Measurements from ENCODE around the gene TMEM248. TPM values are rescaled to one million over a fixed set of nuclear protein-coding genes. Genes with fewer than 3 reads are reported as not detected.

Gene TMEM248
- total and polyA plus RNA-seq, 2 experiments from 2014 or later = 40.2 to 73.7 TPM

DNA sequence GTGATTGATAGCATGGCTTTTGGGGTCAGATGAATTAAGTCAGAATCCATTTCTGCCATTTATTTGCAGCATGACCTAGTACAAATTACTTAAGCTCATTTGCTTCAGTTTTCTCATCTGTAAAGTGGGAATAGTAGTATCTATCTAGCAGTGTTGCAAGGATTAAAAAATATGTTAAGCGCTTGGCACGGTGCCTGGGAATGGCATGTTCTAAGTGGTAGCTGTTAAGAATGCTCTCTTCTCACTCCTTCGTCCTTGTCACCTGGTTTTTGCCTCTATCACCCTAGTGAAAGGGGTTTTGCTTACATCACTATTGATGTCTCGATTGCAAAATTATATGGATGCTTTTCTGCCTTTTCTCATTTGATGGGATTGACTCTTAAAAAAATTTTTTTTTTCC lies 7.4 kb downstream of the TMEM248 start:
- Histone ChIP-seq H3K36me3 (ENCODE audit: insufficient read depth) (no peaks in the 10 kb centered on the region), H4K20me1 (replicated peaks; ENCODE audit: insufficient read depth) (peaks cover 37% of the 10 kb centered on the region), H3K9me2 (ENCODE audit: insufficient read depth) (no peaks in the 10 kb centered on the region), H3K27me3 (ENCODE audit: insufficient read depth) (no peaks in the 10 kb centered on the region), H2AFZ (no peak overlapping the region), H3K4me2 (no peak overlapping the region), H3K79me2 (replicated peaks; ENCODE audit: insufficient read depth) (peaks cover 100% of the 10 kb centered on the region), H3K4me1 (ENCODE audit: insufficient read depth) (peaks cover 3% of the 10 kb centered on the region; the same call in 1 of the 2 replicates), H3K27ac (ENCODE audit: low read depth) (no peak overlapping the region), H3F3A (replicated peaks; ENCODE audit: low read depth) (0 out of 2 replicates have a peak, but pooled peaks cover 3% of the 10 kb centered on the region), H3K4me3 (no peak overlapping the region)
- Mint-ChIP-seq H3K27ac (no peak overlapping the region), H3K36me3 (ENCODE audit: low read depth) (peaks cover 9% of the 10 kb centered on the region), H3K9me3 (no peaks in the 10 kb centered on the region), H3K4me3 (no peak overlapping the region), H3K4me1 (peaks cover 14% of the 10 kb centered on the region), H3K27me3 (ENCODE audit: insufficient read depth, low read depth, poor library complexity) (peaks cover 11% of the 10 kb centered on the region)
- ATAC-seq (no peak), DNase-seq (ENCODE audit: low spot score) (no peak)
- TF ChIP-seq JUNB (IDR thresholded peaks at IDR 0.05; ENCODE audit: unreplicated experiment) = no peak
- no peak for TF ChIP-seq ZNF331 (CRISPR knock-in tag; IDR thresholded peaks at IDR 0.05; ENCODE audit: low read depth)
- no peak for TF ChIP-seq EZH2 (IDR thresholded peaks at IDR 0.05; ENCODE audit: low read depth, unreplicated experiment)
- no peak for TF ChIP-seq POLR2AphosphoS5 (IDR thresholded peaks at IDR 0.05; ENCODE audit: low read depth)
- TF ChIP-seq CREB1 (CRISPR knock-in tag; IDR thresholded peaks at IDR 0.05; ENCODE audit: low read depth) = no peak
- TF ChIP-seq, protein P1, sequence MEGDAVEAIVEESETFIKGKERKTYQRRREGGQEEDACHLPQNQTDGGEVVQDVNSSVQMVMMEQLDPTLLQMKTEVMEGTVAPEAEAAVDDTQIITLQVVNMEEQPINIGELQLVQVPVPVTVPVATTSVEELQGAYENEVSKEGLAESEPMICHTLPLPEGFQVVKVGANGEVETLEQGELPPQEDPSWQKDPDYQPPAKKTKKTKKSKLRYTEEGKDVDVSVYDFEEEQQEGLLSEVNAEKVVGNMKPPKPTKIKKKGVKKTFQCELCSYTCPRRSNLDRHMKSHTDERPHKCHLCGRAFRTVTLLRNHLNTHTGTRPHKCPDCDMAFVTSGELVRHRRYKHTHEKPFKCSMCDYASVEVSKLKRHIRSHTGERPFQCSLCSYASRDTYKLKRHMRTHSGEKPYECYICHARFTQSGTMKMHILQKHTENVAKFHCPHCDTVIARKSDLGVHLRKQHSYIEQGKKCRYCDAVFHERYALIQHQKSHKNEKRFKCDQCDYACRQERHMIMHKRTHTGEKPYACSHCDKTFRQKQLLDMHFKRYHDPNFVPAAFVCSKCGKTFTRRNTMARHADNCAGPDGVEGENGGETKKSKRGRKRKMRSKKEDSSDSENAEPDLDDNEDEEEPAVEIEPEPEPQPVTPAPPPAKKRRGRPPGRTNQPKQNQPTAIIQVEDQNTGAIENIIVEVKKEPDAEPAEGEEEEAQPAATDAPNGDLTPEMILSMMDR (conservative IDR thresholded peaks at IDR 0.05; ENCODE audit: low read depth in 2 of 2) = no peak
- TF ChIP-seq, protein P2, sequence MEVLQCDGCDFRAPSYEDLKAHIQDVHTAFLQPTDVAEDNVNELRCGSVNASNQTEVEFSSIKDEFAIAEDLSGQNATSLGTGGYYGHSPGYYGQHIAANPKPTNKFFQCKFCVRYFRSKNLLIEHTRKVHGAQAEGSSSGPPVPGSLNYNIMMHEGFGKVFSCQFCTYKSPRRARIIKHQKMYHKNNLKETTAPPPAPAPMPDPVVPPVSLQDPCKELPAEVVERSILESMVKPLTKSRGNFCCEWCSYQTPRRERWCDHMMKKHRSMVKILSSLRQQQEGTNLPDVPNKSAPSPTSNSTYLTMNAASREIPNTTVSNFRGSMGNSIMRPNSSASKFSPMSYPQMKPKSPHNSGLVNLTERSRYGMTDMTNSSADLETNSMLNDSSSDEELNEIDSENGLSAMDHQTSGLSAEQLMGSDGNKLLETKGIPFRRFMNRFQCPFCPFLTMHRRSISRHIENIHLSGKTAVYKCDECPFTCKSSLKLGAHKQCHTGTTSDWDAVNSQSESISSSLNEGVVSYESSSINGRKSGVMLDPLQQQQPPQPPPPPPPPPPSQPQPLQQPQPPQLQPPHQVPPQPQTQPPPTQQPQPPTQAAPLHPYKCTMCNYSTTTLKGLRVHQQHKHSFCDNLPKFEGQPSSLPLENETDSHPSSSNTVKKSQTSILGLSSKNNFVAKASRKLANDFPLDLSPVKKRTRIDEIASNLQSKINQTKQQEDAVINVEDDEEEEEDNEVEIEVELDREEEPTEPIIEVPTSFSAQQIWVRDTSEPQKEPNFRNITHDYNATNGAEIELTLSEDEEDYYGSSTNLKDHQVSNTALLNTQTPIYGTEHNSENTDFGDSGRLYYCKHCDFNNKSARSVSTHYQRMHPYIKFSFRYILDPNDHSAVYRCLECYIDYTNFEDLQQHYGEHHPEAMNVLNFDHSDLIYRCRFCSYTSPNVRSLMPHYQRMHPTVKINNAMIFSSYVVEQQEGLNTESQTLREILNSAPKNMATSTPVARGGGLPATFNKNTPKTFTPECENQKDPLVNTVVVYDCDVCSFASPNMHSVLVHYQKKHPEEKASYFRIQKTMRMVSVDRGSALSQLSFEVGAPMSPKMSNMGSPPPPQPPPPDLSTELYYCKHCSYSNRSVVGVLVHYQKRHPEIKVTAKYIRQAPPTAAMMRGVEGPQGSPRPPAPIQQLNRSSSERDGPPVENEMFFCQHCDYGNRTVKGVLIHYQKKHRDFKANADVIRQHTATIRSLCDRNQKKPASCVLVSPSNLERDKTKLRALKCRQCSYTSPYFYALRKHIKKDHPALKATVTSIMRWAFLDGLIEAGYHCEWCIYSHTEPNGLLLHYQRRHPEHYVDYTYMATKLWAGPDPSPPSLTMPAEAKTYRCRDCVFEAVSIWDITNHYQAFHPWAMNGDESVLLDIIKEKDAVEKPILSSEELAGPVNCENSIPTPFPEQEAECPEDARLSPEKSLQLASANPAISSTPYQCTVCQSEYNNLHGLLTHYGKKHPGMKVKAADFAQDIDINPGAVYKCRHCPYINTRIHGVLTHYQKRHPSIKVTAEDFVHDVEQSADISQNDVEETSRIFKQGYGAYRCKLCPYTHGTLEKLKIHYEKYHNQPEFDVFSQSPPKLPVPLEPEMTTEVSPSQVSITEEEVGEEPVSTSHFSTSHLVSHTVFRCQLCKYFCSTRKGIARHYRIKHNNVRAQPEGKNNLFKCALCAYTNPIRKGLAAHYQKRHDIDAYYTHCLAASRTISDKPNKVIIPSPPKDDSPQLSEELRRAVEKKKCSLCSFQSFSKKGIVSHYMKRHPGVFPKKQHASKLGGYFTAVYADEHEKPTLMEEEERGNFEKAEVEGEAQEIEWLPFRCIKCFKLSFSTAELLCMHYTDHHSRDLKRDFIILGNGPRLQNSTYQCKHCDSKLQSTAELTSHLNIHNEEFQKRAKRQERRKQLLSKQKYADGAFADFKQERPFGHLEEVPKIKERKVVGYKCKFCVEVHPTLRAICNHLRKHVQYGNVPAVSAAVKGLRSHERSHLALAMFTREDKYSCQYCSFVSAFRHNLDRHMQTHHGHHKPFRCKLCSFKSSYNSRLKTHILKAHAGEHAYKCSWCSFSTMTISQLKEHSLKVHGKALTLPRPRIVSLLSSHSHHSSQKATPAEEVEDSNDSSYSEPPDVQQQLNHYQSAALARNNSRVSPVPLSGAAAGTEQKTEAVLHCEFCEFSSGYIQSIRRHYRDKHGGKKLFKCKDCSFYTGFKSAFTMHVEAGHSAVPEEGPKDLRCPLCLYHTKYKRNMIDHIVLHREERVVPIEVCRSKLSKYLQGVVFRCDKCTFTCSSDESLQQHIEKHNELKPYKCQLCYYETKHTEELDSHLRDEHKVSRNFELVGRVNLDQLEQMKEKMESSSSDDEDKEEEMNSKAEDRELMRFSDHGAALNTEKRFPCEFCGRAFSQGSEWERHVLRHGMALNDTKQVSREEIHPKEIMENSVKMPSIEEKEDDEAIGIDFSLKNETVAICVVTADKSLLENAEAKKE (CRISPR knock-in tag; IDR thresholded peaks at IDR 0.05) = no peak
- TF ChIP-seq EZH2phosphoT487 (IDR thresholded peaks at IDR 0.05; ENCODE audit: unreplicated experiment) = no peak
- TF ChIP-seq NANOG (IDR thresholded peaks at IDR 0.05; ENCODE audit: borderline replicate concordance) = no peak
- TF ChIP-seq, protein P3, sequence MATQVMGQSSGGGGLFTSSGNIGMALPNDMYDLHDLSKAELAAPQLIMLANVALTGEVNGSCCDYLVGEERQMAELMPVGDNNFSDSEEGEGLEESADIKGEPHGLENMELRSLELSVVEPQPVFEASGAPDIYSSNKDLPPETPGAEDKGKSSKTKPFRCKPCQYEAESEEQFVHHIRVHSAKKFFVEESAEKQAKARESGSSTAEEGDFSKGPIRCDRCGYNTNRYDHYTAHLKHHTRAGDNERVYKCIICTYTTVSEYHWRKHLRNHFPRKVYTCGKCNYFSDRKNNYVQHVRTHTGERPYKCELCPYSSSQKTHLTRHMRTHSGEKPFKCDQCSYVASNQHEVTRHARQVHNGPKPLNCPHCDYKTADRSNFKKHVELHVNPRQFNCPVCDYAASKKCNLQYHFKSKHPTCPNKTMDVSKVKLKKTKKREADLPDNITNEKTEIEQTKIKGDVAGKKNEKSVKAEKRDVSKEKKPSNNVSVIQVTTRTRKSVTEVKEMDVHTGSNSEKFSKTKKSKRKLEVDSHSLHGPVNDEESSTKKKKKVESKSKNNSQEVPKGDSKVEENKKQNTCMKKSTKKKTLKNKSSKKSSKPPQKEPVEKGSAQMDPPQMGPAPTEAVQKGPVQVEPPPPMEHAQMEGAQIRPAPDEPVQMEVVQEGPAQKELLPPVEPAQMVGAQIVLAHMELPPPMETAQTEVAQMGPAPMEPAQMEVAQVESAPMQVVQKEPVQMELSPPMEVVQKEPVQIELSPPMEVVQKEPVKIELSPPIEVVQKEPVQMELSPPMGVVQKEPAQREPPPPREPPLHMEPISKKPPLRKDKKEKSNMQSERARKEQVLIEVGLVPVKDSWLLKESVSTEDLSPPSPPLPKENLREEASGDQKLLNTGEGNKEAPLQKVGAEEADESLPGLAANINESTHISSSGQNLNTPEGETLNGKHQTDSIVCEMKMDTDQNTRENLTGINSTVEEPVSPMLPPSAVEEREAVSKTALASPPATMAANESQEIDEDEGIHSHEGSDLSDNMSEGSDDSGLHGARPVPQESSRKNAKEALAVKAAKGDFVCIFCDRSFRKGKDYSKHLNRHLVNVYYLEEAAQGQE (IDR thresholded peaks at IDR 0.05; ENCODE audit: unreplicated experiment) = no peak
- TF ChIP-seq, protein P4, sequence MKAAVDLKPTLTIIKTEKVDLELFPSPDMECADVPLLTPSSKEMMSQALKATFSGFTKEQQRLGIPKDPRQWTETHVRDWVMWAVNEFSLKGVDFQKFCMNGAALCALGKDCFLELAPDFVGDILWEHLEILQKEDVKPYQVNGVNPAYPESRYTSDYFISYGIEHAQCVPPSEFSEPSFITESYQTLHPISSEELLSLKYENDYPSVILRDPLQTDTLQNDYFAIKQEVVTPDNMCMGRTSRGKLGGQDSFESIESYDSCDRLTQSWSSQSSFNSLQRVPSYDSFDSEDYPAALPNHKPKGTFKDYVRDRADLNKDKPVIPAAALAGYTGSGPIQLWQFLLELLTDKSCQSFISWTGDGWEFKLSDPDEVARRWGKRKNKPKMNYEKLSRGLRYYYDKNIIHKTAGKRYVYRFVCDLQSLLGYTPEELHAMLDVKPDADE (IDR thresholded peaks at IDR 0.05) = no peak
- TF ChIP-seq ZNF114 (CRISPR knock-in tag; IDR thresholded peaks at IDR 0.05) = no peak
- no peak for TF ChIP-seq STAT1 (IDR thresholded peaks at IDR 0.05; ENCODE audit: unreplicated experiment)
